Measurements from ENCODE around the gene DYNLT2B. TPM values are rescaled to one million over a fixed set of nuclear protein-coding genes. Genes with fewer than 3 reads are reported as not detected.

The DYNLT2B gene
- total and polyA plus RNA-seq, 2 donors (not counting 3 experiments of a cell fraction or from before 2014, with no cell fraction given) = 9.2 to 13.9 TPM

- Histone ChIP-seq H3K4me3 (replicated peaks in 1 of 3; ENCODE audit: insufficient read depth in 1 of 3, low read depth in 1 of 3, low read length in 3 of 3) (no peak overlapping the region), H3K27me3 (ENCODE audit: control insufficient read depth in 2 of 2, insufficient read depth in 2 of 2, low read length in 2 of 2) (no peaks in the 10 kb centered on the region), H3K27ac (ENCODE audit: insufficient read depth, low read depth, low read length) (no peak overlapping the region), H3K9me3 (replicated peaks; ENCODE audit: control insufficient read depth, insufficient read depth, low read length) (no peaks in the 10 kb centered on the region), H4K20me1 (replicated peaks; ENCODE audit: control insufficient read depth, extremely low read depth, insufficient read depth, low read length) (no peaks in the 10 kb centered on the region), H3K9me1 (replicated peaks; ENCODE audit: control insufficient read depth, extremely low read depth, insufficient read depth, low read length) (no peaks in the 10 kb centered on the region), H3K36me3 (ENCODE audit: control insufficient read depth in 2 of 2, extremely low read depth in 1 of 2, insufficient read depth in 2 of 2, low read length in 2 of 2) (peaks cover 4 to 8% of the 10 kb centered on the region in 2 experiments), H3K9ac (replicated peaks; ENCODE audit: extremely low read depth, insufficient read depth, low read length) (no peak overlapping the region), H2AFZ (ENCODE audit: low read depth, low read length) (no peak overlapping the region), H3K4me2 (ENCODE audit: insufficient read depth, low read length) (no peak overlapping the region), H3K4me1 (ENCODE audit: control insufficient read depth, extremely low read depth, insufficient read depth, low read length) (no peaks in the 10 kb centered on the region), H3K79me2 (ENCODE audit: control insufficient read depth, insufficient read depth, low read length) (no peaks in the 10 kb centered on the region)
- CTCF ChIA-PET = no interaction called here
- no TSS peak for BruUV-seq (replicated peaks)
- DNase-seq (ENCODE audit: low read depth, low spot score) (no peak), FAIRE-seq (no peak)
- dilution Hi-C loops (cut with MboI; ENCODE audit: extremely low pct_ligation_motif_present, low sequenced_read_pairs) = no loop called here
- POLR2A ChIA-PET = no interaction called here
- intact Hi-C loops (cut with micrococcal nuclease) = no loop called here
- TF ChIP-seq MYC (IDR thresholded peaks at IDR 0.05; ENCODE audit: low read depth, low read length) (no peak), FOS (IDR thresholded peaks at IDR 0.05; ENCODE audit: borderline replicate concordance, insufficient read depth, low read length) (no peak), CTCF (IDR thresholded peaks at IDR 0.05; ENCODE audit: extremely low read depth in 1 of 2, insufficient read depth in 1 of 2, low read depth in 1 of 2, low read length in 2 of 2) (no peak), MAX (IDR thresholded peaks at IDR 0.05; ENCODE audit: insufficient read depth, insufficient read length) (no peak), EZH2 (IDR thresholded peaks at IDR 0.05; ENCODE audit: borderline replicate concordance, low read depth, low read length, severe bottlenecking) (no peak), GATA2 (IDR thresholded peaks at IDR 0.05; ENCODE audit: insufficient read depth, insufficient read length, low read depth, low read length) (no peak), POLR2A (IDR thresholded peaks at IDR 0.05; ENCODE audit: low read depth, low read length) (no peak), JUN (IDR thresholded peaks at IDR 0.05; ENCODE audit: borderline replicate concordance, insufficient read depth, insufficient read length, low read depth) (no peak)
Measured at GRCh38 chr3:196365736-196366135, 47.7 kb upstream of the DYNLT2B start.
